ENCODE data around the gene PDE8B. TPM values are rescaled to one million over a fixed set of nuclear protein-coding genes. Genes with fewer than 3 reads are reported as not detected.

Gene PDE8B
- total RNA-seq, 1 donor from 2014 or later = 7.8 TPM

DNA sequence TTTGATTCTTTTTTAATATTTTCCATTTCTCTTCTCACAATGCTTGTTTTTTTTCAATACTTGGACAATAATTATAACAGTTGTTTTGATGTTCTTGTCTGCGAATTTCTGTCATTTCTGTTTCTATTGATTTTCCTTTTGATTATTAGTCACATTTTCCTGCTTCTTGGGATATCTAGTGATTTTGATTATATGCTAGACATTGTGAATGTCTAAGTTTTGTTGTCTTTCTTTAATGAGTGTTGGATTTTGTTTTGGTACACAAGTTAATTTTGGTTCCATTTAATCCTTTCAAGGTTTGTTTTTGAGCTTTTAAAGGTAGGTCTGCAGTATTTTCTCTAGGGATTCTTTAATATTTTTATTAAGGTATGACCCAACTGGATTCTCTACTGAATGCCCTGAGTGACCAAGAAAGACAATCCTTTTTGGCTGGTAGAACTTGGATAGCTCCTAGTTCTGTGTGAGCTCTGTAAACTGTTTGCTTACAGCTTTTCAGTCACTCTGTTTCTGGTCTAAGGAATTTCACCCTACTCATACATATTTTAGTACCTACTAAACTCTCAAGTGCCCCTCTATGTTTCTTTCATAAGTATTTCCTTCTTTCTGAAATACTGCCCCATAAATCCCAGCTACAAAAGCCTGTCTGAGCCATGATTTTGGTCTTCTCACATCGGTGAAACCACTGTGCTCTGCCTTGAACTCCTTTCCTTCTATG is 12.5 kb upstream of the PDE8B start:
- TF ChIP-seq CTCF (IDR thresholded peaks at IDR 0.05; ENCODE audit: unreplicated experiment) = no peak
- H3K4me1 Mint-ChIP-seq (ENCODE audit: unreplicated experiment) = no peaks in the 10 kb centered on the region
- H3K27ac Mint-ChIP-seq (ENCODE audit: unreplicated experiment) = no peak overlapping the region
- no peak overlapping the region for H3K4me3 Mint-ChIP-seq (ENCODE audit: unreplicated experiment)
- H3K9me3 Mint-ChIP-seq (ENCODE audit: unreplicated experiment) = no peaks in the 10 kb centered on the region
- no peak for DNase-seq (ENCODE audit: low spot score)
- H3K27me3 Mint-ChIP-seq (ENCODE audit: unreplicated experiment) = no peaks in the 10 kb centered on the region
- H3K36me3 Mint-ChIP-seq (ENCODE audit: low read depth, unreplicated experiment) = no peaks in the 10 kb centered on the region

- Mint-ChIP-seq H3K4me3 (ENCODE audit: unreplicated experiment) (no peak overlapping the region), H3K9me3 (ENCODE audit: unreplicated experiment) (no peaks in the 10 kb centered on the region), H3K27me3 (ENCODE audit: unreplicated experiment) (no peaks in the 10 kb centered on the region), H3K36me3 (ENCODE audit: low read depth, unreplicated experiment) (no peaks in the 10 kb centered on the region), H3K27ac (ENCODE audit: unreplicated experiment) (no peak overlapping the region), H3K4me1 (ENCODE audit: unreplicated experiment) (no peaks in the 10 kb centered on the region)
- no peak for DNase-seq (ENCODE audit: low spot score)
- no peak for TF ChIP-seq CTCF (IDR thresholded peaks at IDR 0.05; ENCODE audit: unreplicated experiment)
Measured at GRCh38 chr5:77200663-77201062, 9.8 kb upstream of the PDE8B start.

- Mint-ChIP-seq H3K27me3 (ENCODE audit: unreplicated experiment) (no peaks in the 10 kb centered on the region), H3K9me3 (ENCODE audit: unreplicated experiment) (no peaks in the 10 kb centered on the region), H3K27ac (ENCODE audit: unreplicated experiment) (no peak overlapping the region), H3K36me3 (ENCODE audit: low read depth, unreplicated experiment) (no peaks in the 10 kb centered on the region), H3K4me1 (ENCODE audit: unreplicated experiment) (no peaks in the 10 kb centered on the region), H3K4me3 (ENCODE audit: unreplicated experiment) (no peak overlapping the region)
- DNase-seq (ENCODE audit: low spot score) = no peak
- TF ChIP-seq CTCF (IDR thresholded peaks at IDR 0.05; ENCODE audit: unreplicated experiment) = no peak
Measured at GRCh38 chr5:77202145-77202544, 8.3 kb upstream of the PDE8B start.

DNA sequence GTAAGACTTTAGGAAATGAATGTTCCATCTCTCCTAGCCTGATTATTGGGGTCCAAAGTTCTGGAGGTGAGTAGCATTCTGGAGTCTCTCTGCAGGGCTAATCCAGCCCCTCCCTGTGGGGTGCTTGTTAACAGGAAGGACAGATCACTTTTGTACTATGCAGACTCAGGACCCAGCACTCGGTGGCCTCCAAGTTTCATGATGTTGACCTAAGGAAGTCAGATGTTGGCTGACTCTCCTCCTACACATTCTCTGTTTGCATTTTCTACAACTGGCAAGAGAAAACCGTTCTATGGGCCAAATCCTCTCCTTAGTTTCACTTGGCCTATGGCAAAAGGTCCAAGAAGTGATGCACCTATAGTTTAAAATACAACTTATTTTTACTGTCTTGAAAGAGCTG is 5.5 kb upstream of the PDE8B start:
- no peak for TF ChIP-seq CTCF (IDR thresholded peaks at IDR 0.05; ENCODE audit: unreplicated experiment)
- Mint-ChIP-seq H3K27me3 (ENCODE audit: unreplicated experiment) (peaks cover 9% of the 10 kb centered on the region), H3K4me3 (ENCODE audit: unreplicated experiment) (no peak overlapping the region), H3K9me3 (ENCODE audit: unreplicated experiment) (no peaks in the 10 kb centered on the region), H3K4me1 (ENCODE audit: unreplicated experiment) (peaks cover 7% of the 10 kb centered on the region), H3K36me3 (ENCODE audit: low read depth, unreplicated experiment) (peaks cover 5% of the 10 kb centered on the region), H3K27ac (ENCODE audit: unreplicated experiment) (no peak overlapping the region)
- DNase-seq (ENCODE audit: low spot score) = no peak

DNA sequence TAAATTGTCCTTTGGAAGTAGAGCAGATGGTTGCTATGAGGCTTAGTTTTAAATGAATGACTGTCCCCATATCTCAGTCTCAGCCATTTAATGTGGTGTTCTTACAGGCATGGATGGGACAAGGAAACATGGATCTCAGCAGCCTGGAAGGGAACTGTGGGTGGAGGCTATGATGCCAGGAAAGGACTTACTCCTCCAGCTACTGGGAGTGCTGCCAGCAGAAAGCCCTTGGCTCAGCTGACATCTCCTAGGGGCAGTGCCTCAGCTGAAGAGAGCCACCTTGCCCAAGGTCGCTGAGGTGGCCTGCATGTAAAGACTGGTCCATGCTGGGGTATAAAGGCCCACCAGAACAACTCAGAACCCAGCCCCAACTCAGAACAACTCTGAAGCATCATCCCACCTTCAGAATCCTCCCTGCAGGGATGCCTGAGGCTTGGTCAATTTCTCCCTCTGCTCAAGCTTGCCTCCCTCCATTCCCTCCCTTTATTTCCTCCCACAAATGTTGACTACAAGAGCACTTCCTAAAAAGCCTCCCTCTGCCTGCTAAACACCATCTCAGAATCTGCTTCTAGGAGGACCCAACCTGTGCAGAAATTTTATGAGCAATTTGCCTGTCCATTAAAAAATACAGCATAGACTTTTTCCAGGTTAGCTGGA is 1.8 kb upstream of the PDE8B start:
- Mint-ChIP-seq H3K9me3 (ENCODE audit: unreplicated experiment) (no peaks in the 10 kb centered on the region), H3K27me3 (ENCODE audit: unreplicated experiment) (peaks cover 21% of the 10 kb centered on the region), H3K4me3 (ENCODE audit: unreplicated experiment) (no peak overlapping the region), H3K36me3 (ENCODE audit: low read depth, unreplicated experiment) (peaks cover 5% of the 10 kb centered on the region), H3K4me1 (ENCODE audit: unreplicated experiment) (peaks cover 14% of the 10 kb centered on the region), H3K27ac (ENCODE audit: unreplicated experiment) (no peak overlapping the region)
- no peak for DNase-seq (ENCODE audit: low spot score)
- no peak for TF ChIP-seq CTCF (IDR thresholded peaks at IDR 0.05; ENCODE audit: unreplicated experiment)

Measured in endothelial cell (in vitro differentiated cells).